Activated CD8-positive, alpha-beta memory T cell treated with anti-CD3 and anti-CD28 coated beads, Interleukin-2, amount 50 U/mL, for 48 hours (primary cell): ENCODE results near the gene ENPP1.

ENCODE experiments used
- DNase-seq: peaks from one replicate; pipeline ENCODE4 v3.0.0-alpha.2; 2020

Gene ENPP1

DNA sequence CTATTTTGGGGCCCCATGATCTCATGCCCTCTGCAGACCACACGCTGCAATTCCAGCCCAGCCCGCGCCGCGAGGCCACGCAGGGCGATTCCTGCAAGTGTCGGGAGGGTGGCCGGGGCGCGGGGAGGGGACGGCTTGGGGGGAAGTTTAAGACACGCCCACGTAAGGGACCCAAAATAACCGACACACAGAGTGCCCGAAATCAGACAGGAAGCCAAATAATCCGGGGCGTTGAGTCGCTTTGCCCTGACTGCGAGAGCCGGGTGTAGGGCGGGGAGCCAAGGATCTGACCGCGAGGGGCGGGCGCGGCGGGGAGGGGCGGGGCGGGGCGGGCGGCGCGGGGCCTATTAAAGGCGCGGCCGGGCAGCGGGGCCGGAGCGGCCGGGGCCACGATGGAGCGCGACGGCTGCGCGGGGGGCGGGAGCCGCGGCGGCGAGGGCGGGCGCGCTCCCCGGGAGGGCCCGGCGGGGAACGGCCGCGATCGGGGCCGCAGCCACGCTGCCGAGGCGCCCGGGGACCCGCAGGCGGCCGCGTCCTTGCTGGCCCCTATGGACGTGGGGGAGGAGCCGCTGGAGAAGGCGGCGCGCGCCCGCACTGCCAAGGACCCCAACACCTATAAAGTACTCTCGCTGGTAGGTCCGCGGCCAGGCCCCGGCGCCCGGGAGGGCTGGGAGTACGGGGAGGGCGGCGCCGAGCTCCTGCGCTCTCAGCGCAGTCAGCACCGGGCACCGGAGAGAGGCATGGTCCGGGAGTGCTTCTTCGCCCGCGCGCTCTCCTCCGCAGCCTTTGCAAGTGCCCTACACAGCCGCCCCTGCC is at the start of gene ENPP1:
Gene ENPP1, plus strand, starts transcription at position 377 of the 816 bp plus-strand sequence. Its CDS starts 16 bp downstream, at position 393.
- DNase-seq, result peak; percentile 78

DNA sequence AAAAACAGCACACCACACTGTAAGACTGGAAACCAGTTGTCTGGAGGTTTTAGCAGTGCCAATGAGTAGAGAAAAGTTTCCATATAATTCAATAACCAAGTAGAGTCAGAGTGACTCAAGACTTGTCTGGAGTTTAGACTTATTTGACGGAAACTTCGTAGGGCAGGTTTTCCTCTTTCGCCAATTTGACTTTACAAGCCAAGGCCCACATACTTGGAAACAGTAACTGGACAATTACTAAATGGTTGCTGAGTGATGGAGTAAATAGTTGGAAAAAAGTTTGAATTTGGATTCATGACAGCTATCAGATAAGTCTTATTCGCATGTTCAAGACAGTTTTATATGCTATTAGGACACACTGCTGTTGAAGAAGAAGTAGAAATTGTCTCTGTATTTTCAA is 48.9 kb upstream of the ENPP1 start:
- no peak for DNase-seq

GRCh38 chr6:131761060-131761761 is 46.6 kb upstream of the ENPP1 start:
- DNase-seq, result no peak

GRCh38 chr6:131761762-131762067 is 46.1 kb upstream of the ENPP1 start:
- no peak for DNase-seq

DNA sequence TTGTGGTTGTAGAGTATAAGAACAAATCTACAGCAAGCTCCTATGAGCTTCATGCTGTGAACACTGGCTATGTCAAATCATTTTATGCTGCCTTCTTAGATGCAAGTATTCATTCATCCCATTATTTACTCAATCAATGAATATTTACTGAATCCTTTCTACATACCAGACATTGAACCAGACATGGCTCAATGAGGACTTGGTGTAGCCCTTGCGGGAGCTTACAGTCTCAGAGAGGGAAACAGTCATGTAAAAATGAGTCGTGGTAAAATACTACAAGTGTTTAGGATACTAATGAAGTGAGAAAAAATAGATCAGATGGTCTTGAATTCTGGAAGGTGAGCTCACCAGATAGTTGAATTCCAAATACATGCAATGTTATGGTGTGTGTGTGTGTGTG is 44.8 kb upstream of the ENPP1 start:
- no peak for DNase-seq

DNA sequence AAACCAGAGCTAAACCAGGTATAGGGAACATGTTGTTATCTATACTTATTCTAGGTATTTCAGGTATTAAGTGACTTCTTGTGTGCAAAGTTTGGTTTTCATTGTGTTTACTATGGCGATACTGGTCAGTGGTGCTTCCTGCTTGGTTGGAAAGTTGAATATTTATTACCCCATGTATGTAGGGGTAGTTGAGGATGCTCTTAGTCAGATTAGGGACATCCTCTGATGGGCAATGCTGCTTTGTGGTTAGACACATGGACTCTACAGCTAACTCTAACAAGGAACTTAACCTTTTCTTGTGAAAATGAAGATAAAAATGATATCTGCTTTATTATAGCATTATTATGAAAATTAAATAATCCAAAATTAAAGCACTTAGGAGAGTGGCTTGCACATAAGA is 44.1 kb upstream of the ENPP1 start:
- no peak for DNase-seq

- DNase-seq, result no peak
Observed at GRCh38 chr6:131764350-131764749, 43.5 kb upstream of the ENPP1 start.

- DNase-seq, result no peak
Observed at GRCh38 chr6:131765081-131765803, 42.6 kb upstream of the ENPP1 start.

GRCh38 chr6:131765804-131766135 is 42.0 kb upstream of the ENPP1 start:
- DNase-seq, result no peak

- DNase-seq, result no peak
Observed at GRCh38 chr6:131766631-131767030, 41.2 kb upstream of the ENPP1 start.

DNA sequence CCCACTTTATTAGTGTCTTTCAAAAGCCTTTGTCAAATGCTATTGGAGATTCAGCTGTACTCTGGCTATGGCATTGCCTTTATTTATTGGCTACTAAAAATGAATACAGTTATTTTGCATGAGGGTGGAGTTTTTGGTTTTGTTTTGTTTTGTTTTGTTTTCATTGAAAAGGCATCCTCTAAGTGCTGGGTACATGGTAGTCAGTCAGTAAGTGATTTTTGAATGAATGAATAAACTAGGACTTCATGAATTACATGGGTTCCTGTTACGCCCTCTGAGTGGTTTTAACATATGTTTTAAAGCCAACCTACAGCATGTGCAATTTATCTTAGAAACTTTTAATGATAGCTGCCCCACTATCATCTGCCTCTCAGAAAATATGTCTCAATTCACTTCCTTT is 38.9 kb upstream of the ENPP1 start:
- no peak for DNase-seq

DNA sequence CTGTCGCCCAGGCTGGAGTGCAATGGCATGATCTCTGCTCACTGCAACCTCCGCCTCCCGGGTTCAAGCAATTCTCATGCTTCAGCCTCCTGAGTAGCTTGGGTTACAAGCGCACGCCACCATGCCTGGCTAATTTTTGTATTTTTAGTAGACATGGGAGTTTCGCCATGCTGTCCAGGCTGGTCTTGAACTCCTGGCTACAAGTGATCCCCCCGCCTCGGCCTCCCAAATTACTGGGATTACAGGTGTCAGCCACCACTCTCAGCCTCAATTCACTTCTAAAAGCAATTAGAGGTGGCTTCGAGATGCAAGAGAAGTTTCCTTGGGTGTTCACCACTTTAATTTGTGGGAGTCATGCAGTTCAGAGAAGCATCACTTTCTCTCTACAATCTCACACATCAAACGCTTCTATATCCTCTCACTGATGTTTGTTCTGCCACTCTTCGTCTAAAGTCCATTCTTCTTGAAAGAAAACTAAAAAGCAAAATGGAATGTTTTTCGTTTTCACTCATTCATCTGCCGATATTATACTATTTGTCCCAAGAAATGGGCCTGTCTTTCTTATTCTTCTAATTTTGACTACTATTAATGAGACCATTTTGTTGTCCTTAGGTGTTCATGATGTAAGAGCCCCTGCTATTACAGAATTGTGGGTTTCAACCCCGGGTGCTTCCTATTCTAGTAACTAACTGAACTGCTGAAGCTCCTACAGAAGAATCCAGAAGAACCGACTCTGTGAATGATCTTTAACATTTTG is 38.3 kb upstream of the ENPP1 start:
- no peak for DNase-seq

DNA sequence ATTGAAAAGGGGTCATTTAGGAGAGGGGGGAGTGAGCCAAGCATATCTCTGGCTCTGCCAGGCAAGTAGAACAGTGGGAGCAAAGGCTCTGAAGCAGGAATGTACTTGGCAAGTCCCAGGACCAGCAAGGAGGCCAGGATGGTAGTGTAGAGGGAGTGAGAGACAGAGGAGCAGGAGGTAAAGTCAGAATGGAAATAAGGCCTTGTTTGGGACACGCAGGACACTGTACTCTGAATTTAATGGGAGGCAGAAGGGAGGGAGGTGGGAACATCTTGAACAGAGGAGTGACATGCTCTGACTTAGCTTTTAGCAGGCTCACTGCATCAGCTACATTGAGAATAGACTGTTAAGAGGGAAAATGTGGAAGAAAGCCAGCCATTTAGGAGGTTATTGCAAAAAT is 37.0 kb upstream of the ENPP1 start:
- DNase-seq, result no peak

DNA sequence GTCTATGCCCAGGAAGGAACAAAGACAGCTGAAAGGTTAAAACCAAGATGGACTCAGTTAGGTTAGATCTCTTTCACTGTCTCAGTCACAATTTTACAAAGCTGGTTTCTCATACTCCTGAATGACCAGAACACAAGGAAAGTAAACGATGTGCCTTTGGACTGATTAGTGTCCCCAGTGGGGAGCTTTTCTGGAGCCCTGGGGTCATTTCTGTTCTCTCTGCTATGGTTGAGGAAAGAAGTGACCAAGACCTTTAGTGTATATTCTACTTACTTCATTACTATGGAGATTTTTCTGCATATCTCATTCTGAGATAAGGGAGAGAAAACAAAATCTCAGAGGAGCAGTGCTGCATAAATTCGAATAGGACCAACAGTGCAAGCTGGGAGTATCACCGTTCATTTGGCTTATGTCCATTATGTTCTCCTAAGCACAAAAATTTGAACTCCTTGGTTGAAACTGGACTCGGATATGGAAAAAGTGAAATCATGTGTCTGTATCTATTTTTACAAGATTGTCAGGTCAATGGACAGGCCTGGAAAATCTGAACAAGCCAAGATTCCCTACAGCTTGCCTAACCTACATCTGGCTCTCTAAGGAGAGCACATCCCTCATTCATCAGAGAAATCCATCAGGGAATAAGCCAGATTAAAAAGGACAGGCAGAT is 34.4 kb upstream of the ENPP1 start:
- DNase-seq, result no peak

DNA sequence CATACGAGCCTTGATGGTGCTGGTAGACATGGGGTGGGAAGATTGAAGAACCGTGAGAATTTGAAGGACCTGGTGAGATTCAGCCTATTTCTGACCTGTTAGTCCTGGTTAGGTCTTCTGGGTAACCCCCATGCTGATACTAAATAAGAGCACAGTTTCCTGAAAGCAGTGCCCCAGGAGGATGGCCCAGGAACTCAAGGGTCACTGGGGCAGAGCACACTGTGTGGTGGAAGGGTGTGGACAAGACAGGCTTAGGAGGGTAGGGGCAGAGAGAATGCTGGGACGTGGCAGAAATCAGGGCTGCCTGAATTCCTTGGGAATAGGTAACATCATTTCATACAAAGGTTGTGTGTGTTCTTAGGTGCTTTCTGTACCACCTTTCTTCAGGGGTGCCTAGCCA is 31.9 kb upstream of the ENPP1 start:
- no peak for DNase-seq

DNA sequence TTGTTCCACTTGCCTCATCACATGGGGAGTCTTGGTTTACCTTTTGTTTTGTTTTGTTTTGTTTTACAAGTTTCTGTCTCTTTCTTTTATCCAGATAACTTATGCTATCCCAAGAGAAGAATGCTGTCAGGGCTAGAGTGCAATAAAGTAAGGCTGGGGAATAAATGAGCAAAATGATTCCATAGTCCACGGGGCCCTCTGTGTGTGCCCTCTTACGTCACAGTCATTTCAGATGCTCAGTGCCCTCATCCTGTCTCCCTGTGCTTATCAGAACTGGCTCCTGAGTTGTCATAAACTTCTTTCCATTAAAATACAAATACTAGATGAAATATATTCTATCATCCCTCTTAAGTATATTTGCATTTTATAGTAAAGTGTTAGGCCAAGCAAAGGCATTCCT is 30.8 kb upstream of the ENPP1 start:
- no peak for DNase-seq

- no peak for DNase-seq
Observed at GRCh38 chr6:131778169-131778568, 29.7 kb upstream of the ENPP1 start.

- DNase-seq, result no peak
Observed at GRCh38 chr6:131779304-131779703, 28.5 kb upstream of the ENPP1 start.

GRCh38 chr6:131780600-131780999 is 27.2 kb upstream of the ENPP1 start:
- DNase-seq, result no peak

- DNase-seq, result no peak
Observed at GRCh38 chr6:131781687-131782086, 26.1 kb upstream of the ENPP1 start.

GRCh38 chr6:131782764-131783163 is 25.1 kb upstream of the ENPP1 start:
- no peak for DNase-seq

GRCh38 chr6:131784561-131784960 is 23.3 kb upstream of the ENPP1 start:
- DNase-seq, result no peak

DNA sequence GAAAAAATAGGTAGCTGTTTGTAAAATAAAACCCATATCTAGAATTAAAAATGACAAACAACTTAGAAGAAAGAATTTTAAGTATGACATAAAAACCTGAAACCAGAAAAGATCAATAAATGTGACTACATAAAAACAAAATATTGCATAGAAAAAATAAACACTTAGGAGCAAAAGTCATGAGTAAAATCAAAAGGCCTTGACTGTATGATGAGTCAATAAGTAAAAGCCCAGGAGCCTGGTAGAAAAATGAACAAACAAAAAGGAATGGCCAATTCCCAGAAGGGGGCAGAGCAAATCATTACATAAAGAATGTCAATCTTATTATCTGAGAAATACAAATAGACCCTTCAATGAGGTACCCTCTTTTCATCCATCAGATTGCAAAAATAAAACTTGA is 20.7 kb upstream of the ENPP1 start:
- DNase-seq, result no peak
